ENCODE data around the gene SIGLECL1.

DNA sequence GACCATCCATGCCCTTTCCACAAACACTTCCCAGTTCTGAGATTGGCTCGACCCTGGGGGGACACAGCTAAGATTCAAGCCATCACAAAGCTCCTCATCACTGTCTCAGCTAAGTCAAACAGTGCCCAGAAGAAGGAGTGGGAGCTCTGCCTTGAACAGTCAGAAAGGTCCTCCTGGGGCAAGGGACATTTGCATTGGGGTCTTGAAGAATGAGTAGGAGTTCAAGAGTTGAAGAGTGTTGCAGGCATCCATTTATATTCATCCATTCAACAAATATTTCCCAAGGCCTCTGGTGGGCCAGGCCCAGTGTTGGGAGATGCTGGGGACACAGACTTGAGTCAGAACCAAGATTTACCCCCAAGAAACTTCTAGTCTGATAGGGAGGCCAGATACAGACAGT, 67.1 kb downstream of the SIGLECL1 start:
- TF ChIP-seq, protein P1, sequence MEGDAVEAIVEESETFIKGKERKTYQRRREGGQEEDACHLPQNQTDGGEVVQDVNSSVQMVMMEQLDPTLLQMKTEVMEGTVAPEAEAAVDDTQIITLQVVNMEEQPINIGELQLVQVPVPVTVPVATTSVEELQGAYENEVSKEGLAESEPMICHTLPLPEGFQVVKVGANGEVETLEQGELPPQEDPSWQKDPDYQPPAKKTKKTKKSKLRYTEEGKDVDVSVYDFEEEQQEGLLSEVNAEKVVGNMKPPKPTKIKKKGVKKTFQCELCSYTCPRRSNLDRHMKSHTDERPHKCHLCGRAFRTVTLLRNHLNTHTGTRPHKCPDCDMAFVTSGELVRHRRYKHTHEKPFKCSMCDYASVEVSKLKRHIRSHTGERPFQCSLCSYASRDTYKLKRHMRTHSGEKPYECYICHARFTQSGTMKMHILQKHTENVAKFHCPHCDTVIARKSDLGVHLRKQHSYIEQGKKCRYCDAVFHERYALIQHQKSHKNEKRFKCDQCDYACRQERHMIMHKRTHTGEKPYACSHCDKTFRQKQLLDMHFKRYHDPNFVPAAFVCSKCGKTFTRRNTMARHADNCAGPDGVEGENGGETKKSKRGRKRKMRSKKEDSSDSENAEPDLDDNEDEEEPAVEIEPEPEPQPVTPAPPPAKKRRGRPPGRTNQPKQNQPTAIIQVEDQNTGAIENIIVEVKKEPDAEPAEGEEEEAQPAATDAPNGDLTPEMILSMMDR (IDR thresholded peaks at IDR 0.05; ENCODE audit: low read depth, low read length, poor library complexity, severe bottlenecking): no peak
- TF ChIP-seq EZH2phosphoT487 (IDR thresholded peaks at IDR 0.05; ENCODE audit: borderline replicate concordance, low read length): no peak

Measured in DOHH2 (cell line).